Measurements from ENCODE around the gene PSAPL1.

GRCh38 chr4:7478665-7479064 is 43.9 kb upstream of the PSAPL1 start:
- TF ChIP-seq CTCF (IDR thresholded peaks at IDR 0.05) (no peak), POLR2A (IDR thresholded peaks at IDR 0.05) (no peak), EP300 (IDR thresholded peaks at IDR 0.05) (no peak)

Data from ovary (tissue), 3 donors.